GM12872 (cell line): ENCODE data around the gene P2RX3.

ENCODE experiments used
- TF ChIP-seq, protein P1 (sequence below): IDR thresholded peaks from 3 replicates; pipeline ENCODE4 v1.5.1; 2011; ENCODE audit warnings: low read depth, mild to moderate bottlenecking, low read length, moderate library complexity; ENCODE audit not compliant: insufficient read depth

The P2RX3 gene

GRCh38 chr11:57395905-57396623 lies 57.9 kb downstream of the P2RX3 start:
- TF ChIP-seq, protein P1, sequence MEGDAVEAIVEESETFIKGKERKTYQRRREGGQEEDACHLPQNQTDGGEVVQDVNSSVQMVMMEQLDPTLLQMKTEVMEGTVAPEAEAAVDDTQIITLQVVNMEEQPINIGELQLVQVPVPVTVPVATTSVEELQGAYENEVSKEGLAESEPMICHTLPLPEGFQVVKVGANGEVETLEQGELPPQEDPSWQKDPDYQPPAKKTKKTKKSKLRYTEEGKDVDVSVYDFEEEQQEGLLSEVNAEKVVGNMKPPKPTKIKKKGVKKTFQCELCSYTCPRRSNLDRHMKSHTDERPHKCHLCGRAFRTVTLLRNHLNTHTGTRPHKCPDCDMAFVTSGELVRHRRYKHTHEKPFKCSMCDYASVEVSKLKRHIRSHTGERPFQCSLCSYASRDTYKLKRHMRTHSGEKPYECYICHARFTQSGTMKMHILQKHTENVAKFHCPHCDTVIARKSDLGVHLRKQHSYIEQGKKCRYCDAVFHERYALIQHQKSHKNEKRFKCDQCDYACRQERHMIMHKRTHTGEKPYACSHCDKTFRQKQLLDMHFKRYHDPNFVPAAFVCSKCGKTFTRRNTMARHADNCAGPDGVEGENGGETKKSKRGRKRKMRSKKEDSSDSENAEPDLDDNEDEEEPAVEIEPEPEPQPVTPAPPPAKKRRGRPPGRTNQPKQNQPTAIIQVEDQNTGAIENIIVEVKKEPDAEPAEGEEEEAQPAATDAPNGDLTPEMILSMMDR = no peak

DNA sequence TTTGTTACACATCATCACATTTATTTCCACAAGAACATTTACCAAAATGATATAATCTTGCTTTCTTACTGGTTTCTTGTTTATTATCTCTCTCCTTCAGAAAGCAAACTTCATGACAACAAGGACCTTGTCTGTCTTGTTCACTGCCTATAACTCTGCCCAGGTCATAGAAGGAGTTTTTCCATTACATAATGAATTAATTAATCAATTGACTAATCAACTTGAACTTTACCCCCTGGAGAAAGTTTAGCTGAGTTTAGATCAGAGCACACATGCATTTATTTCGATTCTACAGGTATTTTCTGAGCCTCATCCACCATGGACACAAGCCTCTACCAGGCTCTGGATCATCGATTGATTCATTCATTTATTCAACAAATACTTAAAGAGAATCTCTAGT lies 58.6 kb downstream of the P2RX3 start:
- TF ChIP-seq, protein P1 = no peak

DNA sequence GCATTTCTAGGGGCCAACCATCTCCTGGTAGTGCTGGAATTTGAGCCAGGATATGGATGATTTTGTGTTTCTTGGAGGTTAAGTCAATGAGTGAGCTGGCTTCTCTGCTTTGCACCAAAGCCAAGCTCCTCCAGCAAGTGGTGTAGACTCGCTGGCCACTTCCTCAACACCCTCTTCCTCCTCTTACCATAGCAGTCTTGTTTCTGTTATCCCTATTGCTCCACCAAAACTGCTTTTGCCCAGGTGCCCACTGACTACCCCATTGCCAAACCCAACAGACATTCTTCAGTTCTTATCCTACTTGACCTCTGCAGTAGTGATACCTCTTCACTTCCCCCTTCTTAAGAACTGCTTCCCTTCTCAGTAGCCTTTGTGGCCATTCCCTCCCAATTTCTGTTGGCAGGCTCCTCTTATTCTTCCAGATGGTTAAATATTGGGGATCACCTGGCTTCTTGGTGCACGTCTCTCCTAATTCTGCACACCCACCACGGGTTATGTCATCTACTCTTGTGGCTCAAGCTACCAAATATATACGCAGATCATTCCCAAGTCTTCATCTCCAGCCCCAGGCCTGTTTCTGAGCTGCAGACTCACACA lies 59.3 kb downstream of the P2RX3 start:
- TF ChIP-seq, protein P1 = no peak

DNA sequence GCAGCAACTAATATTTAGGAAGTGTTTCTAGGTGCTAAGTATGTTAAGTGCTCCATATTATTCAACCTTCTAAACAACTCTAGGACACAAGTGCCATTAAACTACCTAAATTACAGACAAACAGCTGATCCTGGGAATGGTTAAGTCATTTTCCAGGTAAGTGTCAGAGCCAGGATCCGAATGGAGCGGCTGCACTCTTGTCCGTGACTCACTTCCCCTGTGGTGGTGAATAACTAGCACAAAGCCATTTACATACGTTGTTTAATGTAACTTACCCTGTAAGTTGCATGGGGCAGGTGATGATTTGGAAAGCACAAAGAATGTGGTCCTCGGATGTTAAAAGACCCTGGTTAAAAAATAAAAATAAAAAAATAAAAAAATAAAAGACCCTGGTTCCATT lies 61.1 kb downstream of the P2RX3 start:
- TF ChIP-seq, protein P1 = no peak

GRCh38 chr11:57399972-57400578 lies 61.9 kb downstream of the P2RX3 start:
- TF ChIP-seq, protein P1 = no peak

- TF ChIP-seq, protein P1 = no peak
Observed at GRCh38 chr11:57402188-57403002, 64.2 kb downstream of the P2RX3 start.

DNA sequence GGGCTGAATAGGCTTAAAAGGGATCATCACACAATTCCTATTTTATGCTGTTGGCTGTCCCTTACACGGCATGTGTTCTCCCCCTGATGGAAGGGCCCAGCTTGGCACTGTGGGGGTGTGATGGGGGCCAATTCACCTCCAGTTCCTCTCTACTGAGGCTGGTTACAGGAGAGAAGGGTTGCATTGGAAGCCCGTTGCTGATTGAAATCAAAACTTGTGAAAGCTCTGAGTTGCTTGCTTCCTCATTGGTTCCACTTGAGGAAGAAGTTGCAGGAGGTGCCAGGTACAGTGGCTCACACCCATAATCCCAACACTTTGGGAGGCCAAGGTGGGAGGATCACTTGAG lies 65.6 kb downstream of the P2RX3 start:
- TF ChIP-seq, protein P1 = no peak
